Activated T-cell treated with anti-CD3 and anti-CD28 coated beads, Interleukin-2, amount 50 U/mL, for 72 hours (primary cell): ENCODE results near the gene MYO5A. TPM values are rescaled to one million over a fixed set of nuclear protein-coding genes. Genes with fewer than 3 reads are reported as not detected.
A peak's percentile ranks its signal among the peaks of the same experiment; 100 is the strongest.
"Not testable (repeated sequence)": the region's sequence is repeated elsewhere in the genome, so short reads cannot be mapped to it uniquely, and the experiment has no call there.

Experiments used
- ATAC-seq, 2 donors: fragments of 150-1000 bp; cut with Tn5 transposase; replicated peaks in 1 of 2; 2 replicates each; pipeline ENCODE4 v1.10.0; 2021; ENCODE audit warnings: moderate library complexity in 2 of 2, mild to moderate bottlenecking in 1 of 2
- DNase-seq, 2 donors: peaks; one replicate each; pipeline ENCODE4 v3.0.0; 2021 to 2022; ENCODE audit warnings: mixed read lengths in 1 of 2
- H3K27ac Mint-ChIP-seq: one replicate; pipeline ENCODE4 v1.8.0; 2022; ENCODE audit warnings: mild to moderate bottlenecking, moderate library complexity, mixed read lengths
- H3K27me3 Mint-ChIP-seq: one replicate; pipeline ENCODE4 v1.8.0; 2022; ENCODE audit warnings: low read depth, mixed read lengths
- H3K36me3 Mint-ChIP-seq, 2 donors: one replicate each; pipeline ENCODE4 v1.8.0; 2022; ENCODE audit warnings: mixed read lengths in 2 of 2, mild to moderate bottlenecking in 1 of 2; ENCODE audit not compliant: insufficient read depth in 2 of 2
- H3K4me1 Mint-ChIP-seq: one replicate; pipeline ENCODE4 v1.8.0; 2022; ENCODE audit warnings: low read depth, mixed read lengths
- H3K4me3 Mint-ChIP-seq, 2 donors: one replicate each; pipeline ENCODE4 v1.8.0; 2022; ENCODE audit warnings: mild to moderate bottlenecking in 2 of 2, mixed read lengths in 2 of 2, moderate library complexity in 2 of 2
- H3K9me3 Mint-ChIP-seq, 2 donors: one replicate each; pipeline ENCODE4 v1.8.0; 2022; ENCODE audit warnings: mixed read lengths in 2 of 2
- total RNA-seq, 2 donors: library from RNA; stranded (reverse); gene quantifications; one replicate each; pipeline ENCODE4 v1.2.3, GENCODE V29; 2022

The MYO5A gene
- 10 to 100 TPM; 29.6 to 37.2 TPM for total RNA-seq

GRCh38 chr15:52528564-52529340 is at the start of gene MYO5A:
Gene MYO5A, minus strand, starts transcription at chr15:52528880. Its CDS starts 74 bp downstream, at chr15:52528806.
- no peaks in the 10 kb centered on the region for H3K36me3 Mint-ChIP-seq
- H3K9me3 Mint-ChIP-seq: no peaks in the 10 kb centered on the region
- peak within 1 kb of the TSS; percentile 95 to 97 for H3K4me3 Mint-ChIP-seq
- H3K4me1 Mint-ChIP-seq: peaks cover 23% of the 10 kb centered on the region
- peak within 1 kb of the TSS; percentile 88 for H3K27ac Mint-ChIP-seq
- ATAC-seq: peak; percentile 90 to 91
- DNase-seq: peak; percentile 82 to 83
- H3K27me3 Mint-ChIP-seq: peaks cover 18% of the 10 kb centered on the region

- Mint-ChIP-seq H3K4me3 (no peak overlapping the region), H3K27me3 (no peaks in the 10 kb centered on the region), H3K27ac (no peak overlapping the region), H3K36me3 (no peaks in the 10 kb centered on the region), H3K4me1 (no peaks in the 10 kb centered on the region), H3K9me3 (peaks cover 0 to 3% of the 10 kb centered on the region in 2 donors)
- no peak for DNase-seq
- ATAC-seq: no peak
Measured at GRCh38 chr15:52576692-52577091, 48.0 kb upstream of the MYO5A start.

- H3K4me1 Mint-ChIP-seq, ATAC-seq, H3K36me3 Mint-ChIP-seq, H3K27ac Mint-ChIP-seq, H3K27me3 Mint-ChIP-seq, H3K9me3 Mint-ChIP-seq, H3K4me3 Mint-ChIP-seq, DNase-seq: not testable (repeated sequence)
Measured at GRCh38 chr15:52575573-52575972, 46.9 kb upstream of the MYO5A start.

- Mint-ChIP-seq H3K4me3 (no peak overlapping the region), H3K27ac (no peak overlapping the region)
Measured at GRCh38 chr15:52575072-52575471, 46.4 kb upstream of the MYO5A start.

GRCh38 chr15:52574623-52575022 is 45.9 kb upstream of the MYO5A start:
- not testable (repeated sequence) for H3K27me3 Mint-ChIP-seq, H3K36me3 Mint-ChIP-seq, H3K4me1 Mint-ChIP-seq, ATAC-seq, H3K27ac Mint-ChIP-seq, H3K9me3 Mint-ChIP-seq, H3K4me3 Mint-ChIP-seq, DNase-seq

More at GRCh38 chr15:52575072-52575471, 46.4 kb upstream of the MYO5A start:
- DNase-seq: no peak
- Mint-ChIP-seq H3K9me3 (peaks cover 0 to 3% of the 10 kb centered on the region in 2 donors), H3K36me3 (no peaks in the 10 kb centered on the region), H3K4me1 (no peaks in the 10 kb centered on the region), H3K27me3 (no peaks in the 10 kb centered on the region)
- ATAC-seq: no peak

GRCh38 chr15:52568601-52569585 is 40.2 kb upstream of the MYO5A start, which contains the start of gene ARPP19:
Gene ARPP19, minus strand, starts transcription at chr15:52569030. Its CDS starts 138 bp downstream, at chr15:52568892.
- Mint-ChIP-seq H3K27me3 (no peaks in the 10 kb centered on the region), H3K9me3 (no peaks in the 10 kb centered on the region), H3K4me1 (peaks cover 28% of the 10 kb centered on the region), H3K36me3 (peaks cover 0 to 12% of the 10 kb centered on the region in 2 donors), H3K4me3 (peak within 1 kb of the TSS; percentile 87 to 97), H3K27ac (peak within 1 kb of the TSS; percentile 99)
- ATAC-seq (peak; percentile 75 to 78), DNase-seq (peak; percentile 82 to 84)

GRCh38 chr15:52567871-52568600 is 39.4 kb upstream of the MYO5A start:
- Mint-ChIP-seq H3K4me1 (peaks cover 35% of the 10 kb centered on the region), H3K36me3 (peaks cover 0 to 12% of the 10 kb centered on the region in 2 donors), H3K4me3 (peak overlapping the region; percentile 87 to 97), H3K9me3 (no peaks in the 10 kb centered on the region), H3K27ac (peak overlapping the region; percentile 99), H3K27me3 (no peaks in the 10 kb centered on the region)
- ATAC-seq (peak; percentile 64 to 65), DNase-seq (peak; percentile 68 to 69)

- H3K4me1 Mint-ChIP-seq: peaks cover 45% of the 10 kb centered on the region
- H3K9me3 Mint-ChIP-seq: no peaks in the 10 kb centered on the region
- peaks cover 1 to 14% of the 10 kb centered on the region in 2 donors for H3K36me3 Mint-ChIP-seq
- H3K27ac Mint-ChIP-seq: peak overlapping the region; percentile 99
- ATAC-seq (no peak), DNase-seq (no peak)
- peak overlapping the region; percentile 87 to 97 for H3K4me3 Mint-ChIP-seq
- H3K27me3 Mint-ChIP-seq: no peaks in the 10 kb centered on the region
Measured at GRCh38 chr15:52566889-52567288, 38.2 kb upstream of the MYO5A start.

GRCh38 chr15:52565417-52566358 is 37.0 kb upstream of the MYO5A start:
- H3K4me3 Mint-ChIP-seq: peak overlapping the region; percentile 73 to 80
- DNase-seq, H3K27me3 Mint-ChIP-seq, H3K9me3 Mint-ChIP-seq: not testable (repeated sequence)
- H3K4me1 Mint-ChIP-seq: peaks cover 57% of the 10 kb centered on the region
- ATAC-seq: peak; percentile 12 to 35
- peak overlapping the region; percentile 90 for H3K27ac Mint-ChIP-seq
- peaks cover 1 to 14% of the 10 kb centered on the region in 2 donors for H3K36me3 Mint-ChIP-seq

- DNase-seq (no peak), ATAC-seq (no peak)
- H3K27me3 Mint-ChIP-seq: no peaks in the 10 kb centered on the region
- H3K36me3 Mint-ChIP-seq: peaks cover 8 to 9% of the 10 kb centered on the region in 2 donors
- no peak overlapping the region for H3K27ac Mint-ChIP-seq
- H3K4me3 Mint-ChIP-seq: peak overlapping the region in 1 of 2 donors; percentile 41
- H3K9me3 Mint-ChIP-seq: peaks cover 0 to 2% of the 10 kb centered on the region in 2 donors
- H3K4me1 Mint-ChIP-seq: peaks cover 71% of the 10 kb centered on the region
Measured at GRCh38 chr15:52563501-52564060, 34.9 kb upstream of the MYO5A start.

GRCh38 chr15:52559575-52559974 is 30.9 kb upstream of the MYO5A start:
- peak overlapping the region; percentile 75 to 93 for H3K4me3 Mint-ChIP-seq
- H3K36me3 Mint-ChIP-seq: peaks cover 5 to 30% of the 10 kb centered on the region in 2 donors
- peaks cover 82% of the 10 kb centered on the region for H3K4me1 Mint-ChIP-seq
- peak; percentile 85 to 87 for ATAC-seq
- H3K27me3 Mint-ChIP-seq: no peaks in the 10 kb centered on the region
- H3K9me3 Mint-ChIP-seq: peaks cover 0 to 2% of the 10 kb centered on the region in 2 donors
- DNase-seq: peak; percentile 71 to 81
- H3K27ac Mint-ChIP-seq: peak overlapping the region; percentile 100
